HepG2 (cell line): ENCODE measurements around the gene HOTAIR. TPM values are rescaled to one million over a fixed set of nuclear protein-coding genes. Genes with fewer than 3 reads are reported as not detected.

Source experiments
- ISX ChIP-seq: sonication (generic); formaldehyde crosslinking; conservative IDR thresholded peaks from 2 replicates; pipeline ENCODE4 v1.5.0; 2020; ENCODE audit warnings: missing genetic modification reagents
- KLF9 ChIP-seq: IDR thresholded peaks from 2 replicates; pipeline ENCODE4 v1.6.1; 2016; ENCODE audit warnings: low read depth
- ZNF781 ChIP-seq: sonication (generic); formaldehyde crosslinking; IDR thresholded peaks from 2 replicates; pipeline ENCODE4 v1.5.1; 2020; ENCODE audit warnings: borderline replicate concordance, mild to moderate bottlenecking, missing genetic modification reagents; ENCODE audit errors: not compliant biosample characterization
- polyA plus RNA-seq, 8 experiments: library from polyadenylated mRNA; depleted of rRNA in 3 of 8; stranded (reverse) in 7 of 8; unstranded in 1 of 8; fragments of >200 nt; fragmentation: Illumina TruSeq in 4 of 8; extraction: Trizol in 4 of 8; gene quantifications; 2 replicates each; pipeline versions ENCODE4 v1.2.1 to v1.2.3, GENCODE V29; 2011 to 2016; ENCODE audit warnings: low read depth in 4 of 8, missing spikeins in 1 of 8, mixed read lengths in 1 of 8; ENCODE audit not compliant: insufficient read depth in 1 of 8
- total RNA-seq, 5 experiments: library from RNA; depleted of rRNA; stranded (reverse); fragments of >200 nt; fragmentation: Illumina TruSeq; extraction: Trizol; gene quantifications; 2 replicates each; pipeline ENCODE4 v1.2.3, GENCODE V29; 2016; ENCODE audit warnings: low read depth in 1 of 5
- TF ChIP-seq, protein P1 (sequence below): IDR thresholded peaks from 2 replicates; pipeline ENCODE4 v1.6.1; 2016; ENCODE audit warnings: low read depth, borderline replicate concordance
- TF ChIP-seq, protein P2 (sequence below): sonication (generic); formaldehyde crosslinking; IDR thresholded peaks from 2 replicates; pipeline ENCODE4 v1.4.0; 2020; ENCODE audit warnings: low read depth, missing genetic modification reagents
- TF ChIP-seq, protein P3 (sequence below): sonication (generic); formaldehyde crosslinking; IDR thresholded peaks from 2 replicates; pipeline ENCODE4 v1.8.1; 2022; ENCODE audit warnings: mild to moderate bottlenecking, missing genetic modification reagents
- TF ChIP-seq, protein P4 (sequence below): sonication (generic); formaldehyde crosslinking; IDR thresholded peaks from 2 replicates; pipeline ENCODE4 v1.8.0; 2022; ENCODE audit warnings: mild to moderate bottlenecking, missing genetic modification reagents, moderate library complexity
- TF ChIP-seq, protein P5 (sequence below): sonication (generic); formaldehyde crosslinking; IDR thresholded peaks from 2 replicates; pipeline ENCODE4 v1.4.0; 2020; ENCODE audit warnings: missing genetic modification reagents
- TF ChIP-seq, protein P6 (sequence below), 2 experiments: sonication (generic) in 1 of 2; formaldehyde crosslinking in 1 of 2; IDR thresholded peaks; 2 replicates each; pipeline versions ENCODE4 v1.4.0 to v1.6.1; 2018 to 2020; ENCODE audit warnings: missing genetic modification reagents in 2 of 2, borderline replicate concordance in 1 of 2, low read depth in 1 of 2, mild to moderate bottlenecking in 1 of 2, missing biosample characterization in 1 of 2
- TF ChIP-seq, protein P7 (sequence below): IDR thresholded peaks from 2 replicates; pipeline ENCODE4 v1.6.1; 2016; ENCODE audit warnings: missing compliant biosample characterization, missing genetic modification reagents, borderline replicate concordance

The HOTAIR gene
- total and polyA plus RNA-seq, 2 of the 13 experiments (the other 11 are each of a cell fraction or from before 2014, with no cell fraction given): not detected

DNA sequence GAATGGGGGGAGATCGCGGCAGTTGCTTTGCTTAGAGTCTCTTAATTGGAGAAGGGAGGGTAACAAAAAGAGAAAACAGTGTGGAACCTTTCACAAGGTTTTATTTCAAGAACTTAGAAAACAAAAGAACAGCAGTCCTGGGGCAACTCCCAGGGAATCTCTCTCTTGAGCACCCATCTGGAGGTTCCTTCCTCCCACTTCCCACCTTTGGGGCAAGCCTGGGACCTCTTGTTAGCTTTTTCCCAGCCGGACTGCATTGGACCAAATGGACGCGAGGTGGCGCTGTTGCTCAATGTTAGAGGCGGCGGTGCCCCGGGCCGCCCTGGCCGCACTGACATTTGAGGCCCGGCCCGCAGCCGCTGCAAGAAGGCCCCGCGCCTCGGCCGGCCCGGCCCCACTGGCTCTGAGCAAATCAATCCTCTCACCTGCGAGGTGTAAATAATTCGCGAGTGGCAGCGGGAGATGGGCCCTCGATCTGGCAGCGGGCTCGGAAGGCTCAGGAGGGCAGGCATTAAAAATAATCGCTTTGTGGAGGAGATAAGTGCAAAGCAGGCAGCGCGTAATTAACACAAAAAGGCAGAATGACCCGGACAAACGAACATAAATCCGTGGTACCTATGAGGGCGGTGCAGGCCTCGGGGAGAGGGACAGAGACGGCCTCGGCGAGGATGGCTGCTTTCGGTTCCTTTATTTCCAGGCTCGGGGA lies 31.3 kb upstream of the HOTAIR start (continued):
- TF ChIP-seq, protein P1, sequence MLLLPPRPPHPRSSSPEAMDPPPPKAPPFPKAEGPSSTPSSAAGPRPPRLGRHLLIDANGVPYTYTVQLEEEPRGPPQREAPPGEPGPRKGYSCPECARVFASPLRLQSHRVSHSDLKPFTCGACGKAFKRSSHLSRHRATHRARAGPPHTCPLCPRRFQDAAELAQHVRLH (CRISPR knock-in tag): 0 out of 2 replicates have a peak, but pooled peaks have one; percentile 21
- TF ChIP-seq, protein P2, sequence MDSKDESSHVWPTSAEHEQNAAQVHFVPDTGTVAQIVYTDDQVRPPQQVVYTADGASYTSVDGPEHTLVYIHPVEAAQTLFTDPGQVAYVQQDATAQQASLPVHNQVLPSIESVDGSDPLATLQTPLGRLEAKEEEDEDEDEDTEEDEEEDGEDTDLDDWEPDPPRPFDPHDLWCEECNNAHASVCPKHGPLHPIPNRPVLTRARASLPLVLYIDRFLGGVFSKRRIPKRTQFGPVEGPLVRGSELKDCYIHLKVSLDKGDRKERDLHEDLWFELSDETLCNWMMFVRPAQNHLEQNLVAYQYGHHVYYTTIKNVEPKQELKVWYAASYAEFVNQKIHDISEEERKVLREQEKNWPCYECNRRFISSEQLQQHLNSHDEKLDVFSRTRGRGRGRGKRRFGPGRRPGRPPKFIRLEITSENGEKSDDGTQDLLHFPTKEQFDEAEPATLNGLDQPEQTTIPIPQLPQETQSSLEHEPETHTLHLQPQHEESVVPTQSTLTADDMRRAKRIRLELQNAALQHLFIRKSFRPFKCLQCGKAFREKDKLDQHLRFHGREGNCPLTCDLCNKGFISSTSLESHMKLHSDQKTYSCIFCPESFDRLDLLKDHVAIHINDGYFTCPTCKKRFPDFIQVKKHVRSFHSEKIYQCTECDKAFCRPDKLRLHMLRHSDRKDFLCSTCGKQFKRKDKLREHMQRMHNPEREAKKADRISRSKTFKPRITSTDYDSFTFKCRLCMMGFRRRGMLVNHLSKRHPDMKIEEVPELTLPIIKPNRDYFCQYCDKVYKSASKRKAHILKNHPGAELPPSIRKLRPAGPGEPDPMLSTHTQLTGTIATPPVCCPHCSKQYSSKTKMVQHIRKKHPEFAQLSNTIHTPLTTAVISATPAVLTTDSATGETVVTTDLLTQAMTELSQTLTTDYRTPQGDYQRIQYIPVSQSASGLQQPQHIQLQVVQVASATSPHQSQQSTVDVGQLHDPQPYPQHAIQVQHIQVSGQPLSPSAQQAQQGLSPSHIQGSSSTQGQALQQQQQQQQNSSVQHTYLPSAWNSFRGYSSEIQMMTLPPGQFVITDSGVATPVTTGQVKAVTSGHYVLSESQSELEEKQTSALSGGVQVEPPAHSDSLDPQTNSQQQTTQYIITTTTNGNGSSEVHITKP (CRISPR knock-in tag): 0 out of 2 replicates have a peak, but pooled peaks have one; percentile 32
- TF ChIP-seq, protein P3, sequence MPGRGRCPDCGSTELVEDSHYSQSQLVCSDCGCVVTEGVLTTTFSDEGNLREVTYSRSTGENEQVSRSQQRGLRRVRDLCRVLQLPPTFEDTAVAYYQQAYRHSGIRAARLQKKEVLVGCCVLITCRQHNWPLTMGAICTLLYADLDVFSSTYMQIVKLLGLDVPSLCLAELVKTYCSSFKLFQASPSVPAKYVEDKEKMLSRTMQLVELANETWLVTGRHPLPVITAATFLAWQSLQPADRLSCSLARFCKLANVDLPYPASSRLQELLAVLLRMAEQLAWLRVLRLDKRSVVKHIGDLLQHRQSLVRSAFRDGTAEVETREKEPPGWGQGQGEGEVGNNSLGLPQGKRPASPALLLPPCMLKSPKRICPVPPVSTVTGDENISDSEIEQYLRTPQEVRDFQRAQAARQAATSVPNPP (CRISPR knock-in tag): no peak
- TF ChIP-seq, protein P4, sequence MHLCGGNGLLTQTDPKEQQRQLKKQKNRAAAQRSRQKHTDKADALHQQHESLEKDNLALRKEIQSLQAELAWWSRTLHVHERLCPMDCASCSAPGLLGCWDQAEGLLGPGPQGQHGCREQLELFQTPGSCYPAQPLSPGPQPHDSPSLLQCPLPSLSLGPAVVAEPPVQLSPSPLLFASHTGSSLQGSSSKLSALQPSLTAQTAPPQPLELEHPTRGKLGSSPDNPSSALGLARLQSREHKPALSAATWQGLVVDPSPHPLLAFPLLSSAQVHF (CRISPR knock-in tag): no peak
- TF ChIP-seq, protein P5, sequence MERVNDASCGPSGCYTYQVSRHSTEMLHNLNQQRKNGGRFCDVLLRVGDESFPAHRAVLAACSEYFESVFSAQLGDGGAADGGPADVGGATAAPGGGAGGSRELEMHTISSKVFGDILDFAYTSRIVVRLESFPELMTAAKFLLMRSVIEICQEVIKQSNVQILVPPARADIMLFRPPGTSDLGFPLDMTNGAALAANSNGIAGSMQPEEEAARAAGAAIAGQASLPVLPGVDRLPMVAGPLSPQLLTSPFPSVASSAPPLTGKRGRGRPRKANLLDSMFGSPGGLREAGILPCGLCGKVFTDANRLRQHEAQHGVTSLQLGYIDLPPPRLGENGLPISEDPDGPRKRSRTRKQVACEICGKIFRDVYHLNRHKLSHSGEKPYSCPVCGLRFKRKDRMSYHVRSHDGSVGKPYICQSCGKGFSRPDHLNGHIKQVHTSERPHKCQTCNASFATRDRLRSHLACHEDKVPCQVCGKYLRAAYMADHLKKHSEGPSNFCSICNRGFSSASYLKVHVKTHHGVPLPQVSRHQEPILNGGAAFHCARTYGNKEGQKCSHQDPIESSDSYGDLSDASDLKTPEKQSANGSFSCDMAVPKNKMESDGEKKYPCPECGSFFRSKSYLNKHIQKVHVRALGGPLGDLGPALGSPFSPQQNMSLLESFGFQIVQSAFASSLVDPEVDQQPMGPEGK: 0 out of 2 replicates have a peak, but pooled peaks have one; percentile 17
- TF ChIP-seq ISX (CRISPR knock-in tag) (no peak), ZNF781 (no peak), KLF9 (no peak)
- TF ChIP-seq, protein P6, sequence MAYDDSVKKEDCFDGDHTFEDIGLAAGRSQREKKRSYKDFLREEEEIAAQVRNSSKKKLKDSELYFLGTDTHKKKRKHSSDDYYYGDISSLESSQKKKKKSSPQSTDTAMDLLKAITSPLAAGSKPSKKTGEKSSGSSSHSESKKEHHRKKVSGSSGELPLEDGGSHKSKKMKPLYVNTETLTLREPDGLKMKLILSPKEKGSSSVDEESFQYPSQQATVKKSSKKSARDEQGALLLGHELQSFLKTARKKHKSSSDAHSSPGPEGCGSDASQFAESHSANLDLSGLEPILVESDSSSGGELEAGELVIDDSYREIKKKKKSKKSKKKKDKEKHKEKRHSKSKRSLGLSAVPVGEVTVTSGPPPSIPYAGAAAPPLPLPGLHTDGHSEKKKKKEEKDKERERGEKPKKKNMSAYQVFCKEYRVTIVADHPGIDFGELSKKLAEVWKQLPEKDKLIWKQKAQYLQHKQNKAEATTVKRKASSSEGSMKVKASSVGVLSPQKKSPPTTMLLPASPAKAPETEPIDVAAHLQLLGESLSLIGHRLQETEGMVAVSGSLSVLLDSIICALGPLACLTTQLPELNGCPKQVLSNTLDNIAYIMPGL (CRISPR knock-in tag; IDR thresholded peaks at IDR 0.05; ENCODE audit: borderline replicate concordance in 1 of 2, low read depth in 1 of 2): peak in 1 of 2 experiments; percentile 47; a peak in 1 of 4 replicates
- TF ChIP-seq, protein P7, sequence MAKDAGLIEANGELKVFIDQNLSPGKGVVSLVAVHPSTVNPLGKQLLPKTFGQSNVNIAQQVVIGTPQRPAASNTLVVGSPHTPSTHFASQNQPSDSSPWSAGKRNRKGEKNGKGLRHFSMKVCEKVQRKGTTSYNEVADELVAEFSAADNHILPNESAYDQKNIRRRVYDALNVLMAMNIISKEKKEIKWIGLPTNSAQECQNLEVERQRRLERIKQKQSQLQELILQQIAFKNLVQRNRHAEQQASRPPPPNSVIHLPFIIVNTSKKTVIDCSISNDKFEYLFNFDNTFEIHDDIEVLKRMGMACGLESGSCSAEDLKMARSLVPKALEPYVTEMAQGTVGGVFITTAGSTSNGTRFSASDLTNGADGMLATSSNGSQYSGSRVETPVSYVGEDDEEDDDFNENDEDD (CRISPR knock-in tag): 0 out of 2 replicates have a peak, but pooled peaks have one; percentile 30
